ENCODE data around the gene CORO1C. TPM values are rescaled to one million over a fixed set of nuclear protein-coding genes. Genes with fewer than 3 reads are reported as not detected.

CORO1C gene
- total and polyA plus RNA-seq, 10 donors, result 12.0 to 119 (median 74.8) TPM

- no peak for DNase-seq
- Histone ChIP-seq H3K4me1 (peaks cover 22 to 57% (median 39%) of the 10 kb centered on the region in 6 donors), H3K36me3 (peaks cover 0 to 30% (median 15%) of the 10 kb centered on the region in 6 donors), H3K27me3 (replicated peaks in 1 of 7) (no peaks in the 10 kb centered on the region), H3K4me3 (no peak overlapping the region), H3K27ac (peak overlapping the region in 1 of 8 donors; percentile 4), H3K9me3 (no peaks in the 10 kb centered on the region)
- intact Hi-C loops (cut with DNase I; ENCODE audit: low total_unique reads), result no loop called here
- 76 to 97% (median 89%) methylated on average over 2 of the region's 2 CpGs for WGBS, 5 donors
- TF ChIP-seq POLR2AphosphoS5 (IDR thresholded peaks at IDR 0.05) (no peak), POLR2A (IDR thresholded peaks at IDR 0.05) (no peak), CTCF (IDR thresholded peaks at IDR 0.05 in 8 of 11, conservative IDR thresholded peaks at IDR 0.05 in 3 of 11) (no peak)
These were observed 36.5 kb downstream of the CORO1C start for GRCh38 chr12:108694812-108695278.

- no peak overlapping the region for H3K4me3 ChIP-seq
- DNase-seq, result no peak
- no peaks in the 10 kb centered on the region for H3K9me3 ChIP-seq
- no peaks in the 10 kb centered on the region for H3K27me3 ChIP-seq (replicated peaks in 1 of 7)
- intact Hi-C loops (cut with DNase I; ENCODE audit: low total_unique reads), result no loop called here
- WGBS, 5 donors, result 83 to 92% (median 89%) methylated on average over 6 of the region's 6 CpGs
- H3K27ac ChIP-seq, result peak overlapping the region in 1 of 8 donors; percentile 88
- peaks cover 31 to 67% (median 50%) of the 10 kb centered on the region in 6 donors for H3K4me1 ChIP-seq
- TF ChIP-seq POLR2AphosphoS5 (IDR thresholded peaks at IDR 0.05) (no peak), CTCF (IDR thresholded peaks at IDR 0.05 in 8 of 11, conservative IDR thresholded peaks at IDR 0.05 in 3 of 11) (no peak), POLR2A (IDR thresholded peaks at IDR 0.05) (no peak)
- peaks cover 0 to 19% (median 5%) of the 10 kb centered on the region in 6 donors for H3K36me3 ChIP-seq
These were observed 37.6 kb downstream of the CORO1C start for GRCh38 chr12:108693751-108694150.

- no peaks in the 10 kb centered on the region for H3K9me3 ChIP-seq
- no peak for TF ChIP-seq CTCF (IDR thresholded peaks at IDR 0.05 in 8 of 11, conservative IDR thresholded peaks at IDR 0.05 in 3 of 11)
- TF ChIP-seq POLR2A (IDR thresholded peaks at IDR 0.05), result no peak
- no peak for TF ChIP-seq POLR2AphosphoS5 (IDR thresholded peaks at IDR 0.05)
- no peak overlapping the region for H3K4me3 ChIP-seq
- 71 to 91% (median 90%) methylated on average over 6 of the region's 6 CpGs for WGBS, 5 donors
- peak overlapping the region in 3 of 8 donors; percentile 13 to 88 (median 84) for H3K27ac ChIP-seq
- DNase-seq, result no peak
- H3K4me1 ChIP-seq, result peaks cover 31 to 71% (median 52%) of the 10 kb centered on the region in 6 donors
- H3K27me3 ChIP-seq (replicated peaks in 1 of 7), result no peaks in the 10 kb centered on the region
- H3K36me3 ChIP-seq, result peaks cover 0 to 15% (median 2%) of the 10 kb centered on the region in 6 donors
- intact Hi-C loops (cut with DNase I; ENCODE audit: low total_unique reads), result no loop called here
These were observed 38.1 kb downstream of the CORO1C start for GRCh38 chr12:108693186-108693730.

GRCh38 chr12:108691998-108692808 is 39.1 kb downstream of the CORO1C start:
- H3K9me3 ChIP-seq, result no peaks in the 10 kb centered on the region
- DNase-seq, result no peak
- H3K27me3 ChIP-seq (replicated peaks in 1 of 7), result no peaks in the 10 kb centered on the region
- peak overlapping the region; percentile 49 to 91 (median 86) for H3K27ac ChIP-seq
- H3K36me3 ChIP-seq, result peaks cover 0 to 5% (median 0%) of the 10 kb centered on the region in 6 donors
- TF ChIP-seq CTCF (IDR thresholded peaks at IDR 0.05 in 8 of 11, conservative IDR thresholded peaks at IDR 0.05 in 3 of 11) (no peak), POLR2AphosphoS5 (IDR thresholded peaks at IDR 0.05) (no peak), POLR2A (IDR thresholded peaks at IDR 0.05) (no peak)
- intact Hi-C loops (cut with DNase I; ENCODE audit: low total_unique reads), result no loop called here
- WGBS, 5 donors, result 22 to 36% (median 27%) methylated on average over 8 to 9 of the region's 9 CpGs
- peak overlapping the region in 2 of 8 donors; percentile 6 to 52 for H3K4me3 ChIP-seq
- peaks cover 31 to 77% (median 53%) of the 10 kb centered on the region in 6 donors for H3K4me1 ChIP-seq

Measured in spleen (tissue), 11 donors.